ENCODE results near the gene RSPO1. TPM values are rescaled to one million over a fixed set of nuclear protein-coding genes. Genes with fewer than 3 reads are reported as not detected.
A peak's percentile ranks its signal among the peaks of the same experiment; 100 is the strongest.

Gene RSPO1
- polyA plus RNA-seq, 1 donor from 2014 or later: not detected

DNA sequence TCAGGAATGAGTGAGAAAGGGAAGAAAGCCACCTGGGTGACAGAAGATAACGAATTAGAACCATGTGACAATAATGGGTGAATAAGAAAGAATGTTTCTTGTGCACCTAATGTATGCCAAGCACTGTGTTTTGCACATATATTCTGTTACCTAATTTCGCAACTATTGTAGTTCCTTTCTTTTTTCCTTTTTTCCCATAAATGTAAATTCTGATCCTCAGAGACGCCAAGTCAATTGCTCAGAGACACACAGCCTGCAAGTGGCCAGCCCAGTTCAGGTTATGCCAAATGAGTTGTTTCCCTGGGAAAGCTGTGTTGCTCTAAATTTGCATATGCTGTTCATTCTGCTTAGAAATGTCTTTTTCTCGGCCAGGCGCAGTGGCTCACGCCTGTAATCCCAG, 1.7 kb upstream of the RSPO1 start:
- Histone ChIP-seq H3K36me3 (ENCODE audit: insufficient read depth, low read length) (no peaks in the 10 kb centered on the region), H2AFZ (ENCODE audit: low read depth, low read length) (no peak overlapping the region), H3K27ac (ENCODE audit: low read length) (no peak overlapping the region)

GRCh38 chr1:37634992-37635902, 555 bp upstream of the RSPO1 start:
- peaks cover 46% of the 10 kb centered on the region for H3K27me3 ChIP-seq (ENCODE audit: insufficient read depth, low read depth, low read length)
- H3K4me2 ChIP-seq (ENCODE audit: low read length): no peak overlapping the region
- H3K9ac ChIP-seq (ENCODE audit: low read length): peak overlapping the region; percentile 38
- TF ChIP-seq REST (IDR thresholded peaks at IDR 0.05; ENCODE audit: borderline replicate concordance) (no peak), RAD21 (conservative IDR thresholded peaks at IDR 0.05) (no peak), EZH2 (IDR thresholded peaks at IDR 0.05; ENCODE audit: borderline replicate concordance, insufficient read depth, low read length, poor library complexity, severe bottlenecking) (no peak), POLR2AphosphoS5 (IDR thresholded peaks at IDR 0.05) (no peak)
- H3K36me3 ChIP-seq (ENCODE audit: insufficient read depth, low read length): no peaks in the 10 kb centered on the region
- H3K79me2 ChIP-seq (replicated peaks; ENCODE audit: insufficient read depth, low read length): no peaks in the 10 kb centered on the region
- no peak overlapping the region for H3K27ac ChIP-seq (ENCODE audit: low read length)
- no peaks in the 10 kb centered on the region for H3K9me2 ChIP-seq (ENCODE audit: insufficient read depth, low read length)
- no peaks in the 10 kb centered on the region for H4K20me1 ChIP-seq (ENCODE audit: insufficient read depth)
- peak overlapping the region; percentile 64 for H3K4me3 ChIP-seq (ENCODE audit: low read length)
- H3K9me3 ChIP-seq (ENCODE audit: low read length): no peaks in the 10 kb centered on the region
- no peak overlapping the region for H2AFZ ChIP-seq (ENCODE audit: low read depth, low read length)
- no peaks in the 10 kb centered on the region for H3F3A ChIP-seq (ENCODE audit: insufficient read depth, low read length, poor library complexity, severe bottlenecking)

More for the DNA sequence above, 1.7 kb upstream of the RSPO1 start:
- H4K20me1 ChIP-seq (ENCODE audit: insufficient read depth): no peaks in the 10 kb centered on the region
- no peaks in the 10 kb centered on the region for H3F3A ChIP-seq (ENCODE audit: insufficient read depth, low read length, poor library complexity, severe bottlenecking)
- no peak overlapping the region for H3K4me2 ChIP-seq (ENCODE audit: low read length)
- H3K9me3 ChIP-seq (ENCODE audit: low read length): no peaks in the 10 kb centered on the region
- H3K9me2 ChIP-seq (ENCODE audit: insufficient read depth, low read length): no peaks in the 10 kb centered on the region
- H3K9ac ChIP-seq (ENCODE audit: low read length): no peak overlapping the region
- no peaks in the 10 kb centered on the region for H3K79me2 ChIP-seq (replicated peaks; ENCODE audit: insufficient read depth, low read length)
- peaks cover 46% of the 10 kb centered on the region for H3K27me3 ChIP-seq (ENCODE audit: insufficient read depth, low read depth, low read length)
- no peak overlapping the region for H3K4me3 ChIP-seq (ENCODE audit: low read length)
- no peak for TF ChIP-seq MXI1 (conservative IDR thresholded peaks at IDR 0.05; ENCODE audit: poor library complexity, severe bottlenecking)

GRCh38 chr1:37633938-37634243, 801 bp downstream of the RSPO1 start:
- H3K27ac ChIP-seq (ENCODE audit: low read length): no peak overlapping the region
- no peak overlapping the region for H3K9ac ChIP-seq (ENCODE audit: low read length)
- H3F3A ChIP-seq (ENCODE audit: insufficient read depth, low read length, poor library complexity, severe bottlenecking): no peaks in the 10 kb centered on the region
- H3K9me3 ChIP-seq (ENCODE audit: low read length): no peaks in the 10 kb centered on the region
- no peaks in the 10 kb centered on the region for H3K9me2 ChIP-seq (ENCODE audit: insufficient read depth, low read length)
- H3K79me2 ChIP-seq (replicated peaks; ENCODE audit: insufficient read depth, low read length): no peaks in the 10 kb centered on the region
- H3K27me3 ChIP-seq (ENCODE audit: insufficient read depth, low read depth, low read length): peaks cover 46% of the 10 kb centered on the region
- no peak overlapping the region for H3K4me2 ChIP-seq (ENCODE audit: low read length)
- peak overlapping the region; percentile 64 for H3K4me3 ChIP-seq (ENCODE audit: low read length)
- TF ChIP-seq EP300 (conservative IDR thresholded peaks at IDR 0.05; ENCODE audit: poor library complexity, severe bottlenecking) (no peak), CTCF (IDR thresholded peaks at IDR 0.05; ENCODE audit: poor library complexity, severe bottlenecking) (no peak), TAF1 (IDR thresholded peaks at IDR 0.05; ENCODE audit: low read depth) (no peak), RAD21 (conservative IDR thresholded peaks at IDR 0.05) (no peak), EZH2 (IDR thresholded peaks at IDR 0.05; ENCODE audit: borderline replicate concordance, insufficient read depth, low read length, poor library complexity, severe bottlenecking) (no peak), SMC3 (conservative IDR thresholded peaks at IDR 0.05; ENCODE audit: poor library complexity) (no peak), REST (IDR thresholded peaks at IDR 0.05; ENCODE audit: borderline replicate concordance) (no peak), MXI1 (conservative IDR thresholded peaks at IDR 0.05; ENCODE audit: poor library complexity, severe bottlenecking) (no peak), POLR2AphosphoS5 (IDR thresholded peaks at IDR 0.05) (no peak)
- H3K36me3 ChIP-seq (ENCODE audit: insufficient read depth, low read length): no peaks in the 10 kb centered on the region
- H2AFZ ChIP-seq (ENCODE audit: low read depth, low read length): no peak overlapping the region
- H4K20me1 ChIP-seq (ENCODE audit: insufficient read depth): no peaks in the 10 kb centered on the region

All from neural cell (in vitro differentiated cells).